ENCODE results near the gene GEN1. TPM values are rescaled to one million over a fixed set of nuclear protein-coding genes. Genes with fewer than 3 reads are reported as not detected.

Gene GEN1
- total and polyA plus RNA-seq, 9 donors = 0.77 to 4.7 (median 2.3) TPM

DNA sequence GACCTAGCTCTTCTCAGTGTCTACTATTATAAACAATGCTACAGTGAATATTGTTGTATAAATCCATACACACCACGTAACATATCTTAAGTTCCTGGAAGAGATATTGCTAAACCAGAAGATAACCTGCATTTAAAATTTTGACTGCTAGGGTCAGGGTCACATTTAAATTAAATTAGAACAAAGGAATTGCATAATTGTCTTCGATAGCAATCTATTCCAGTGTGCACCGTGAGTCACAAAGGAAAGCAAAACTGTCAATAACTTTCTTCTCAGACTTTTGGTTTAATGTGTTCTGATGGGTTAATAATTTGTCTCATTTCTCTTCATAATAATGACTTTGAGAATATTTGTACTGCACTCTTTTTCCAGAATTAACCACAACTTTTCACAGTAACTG, 4.2 kb downstream of the GEN1 start:
- H3K27me3 ChIP-seq = no peaks in the 10 kb centered on the region
- no peaks in the 10 kb centered on the region for H3K36me3 ChIP-seq
- peaks cover 4% of the 10 kb centered on the region for H3K4me1 ChIP-seq (ENCODE audit: insufficient read depth)
- no peak for TF ChIP-seq EP300 (IDR thresholded peaks at IDR 0.05)
- TF ChIP-seq, protein P1, sequence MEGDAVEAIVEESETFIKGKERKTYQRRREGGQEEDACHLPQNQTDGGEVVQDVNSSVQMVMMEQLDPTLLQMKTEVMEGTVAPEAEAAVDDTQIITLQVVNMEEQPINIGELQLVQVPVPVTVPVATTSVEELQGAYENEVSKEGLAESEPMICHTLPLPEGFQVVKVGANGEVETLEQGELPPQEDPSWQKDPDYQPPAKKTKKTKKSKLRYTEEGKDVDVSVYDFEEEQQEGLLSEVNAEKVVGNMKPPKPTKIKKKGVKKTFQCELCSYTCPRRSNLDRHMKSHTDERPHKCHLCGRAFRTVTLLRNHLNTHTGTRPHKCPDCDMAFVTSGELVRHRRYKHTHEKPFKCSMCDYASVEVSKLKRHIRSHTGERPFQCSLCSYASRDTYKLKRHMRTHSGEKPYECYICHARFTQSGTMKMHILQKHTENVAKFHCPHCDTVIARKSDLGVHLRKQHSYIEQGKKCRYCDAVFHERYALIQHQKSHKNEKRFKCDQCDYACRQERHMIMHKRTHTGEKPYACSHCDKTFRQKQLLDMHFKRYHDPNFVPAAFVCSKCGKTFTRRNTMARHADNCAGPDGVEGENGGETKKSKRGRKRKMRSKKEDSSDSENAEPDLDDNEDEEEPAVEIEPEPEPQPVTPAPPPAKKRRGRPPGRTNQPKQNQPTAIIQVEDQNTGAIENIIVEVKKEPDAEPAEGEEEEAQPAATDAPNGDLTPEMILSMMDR (IDR thresholded peaks at IDR 0.05) = no peak
- TF ChIP-seq POLR2A (IDR thresholded peaks at IDR 0.05) = no peak
- intact Hi-C loops (cut with DNase I) = no loop called here
- no peak for DNase-seq
- WGBS, 3 donors = 82 to 93% (median 92%) methylated on average over 3 of the region's 3 CpGs
- no peaks in the 10 kb centered on the region for H3K9me3 ChIP-seq
- H3K4me3 ChIP-seq = no peak overlapping the region
- H3K27ac ChIP-seq = no peak overlapping the region

DNA sequence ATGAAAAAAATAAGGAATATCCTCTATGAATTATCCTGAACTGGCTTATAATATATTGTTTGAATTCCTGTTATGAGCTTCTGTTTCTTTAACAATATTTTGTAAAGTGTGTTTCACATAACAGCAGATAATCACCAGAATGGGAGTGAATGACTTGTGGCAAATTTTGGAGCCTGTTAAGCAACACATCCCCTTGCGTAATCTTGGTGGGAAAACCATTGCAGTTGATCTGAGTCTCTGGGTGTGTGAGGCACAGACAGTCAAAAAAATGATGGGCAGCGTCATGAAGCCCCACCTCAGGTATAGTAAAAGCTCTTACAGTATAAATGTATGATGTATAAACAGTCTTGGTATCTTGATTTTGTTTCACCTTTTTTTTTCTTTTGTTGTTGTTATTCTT, 5.9 kb downstream of the GEN1 start:
- Histone ChIP-seq H3K36me3 (no peaks in the 10 kb centered on the region), H3K4me1 (ENCODE audit: insufficient read depth) (peaks cover under 1% of the 10 kb centered on the region), H3K27ac (no peak overlapping the region), H3K4me3 (no peak overlapping the region), H3K27me3 (no peaks in the 10 kb centered on the region), H3K9me3 (no peaks in the 10 kb centered on the region)
- DNase-seq = no peak
- 90 to 97% (median 93%) methylated on average over 2 of the region's 2 CpGs for WGBS, 3 donors
- intact Hi-C loops (cut with DNase I) = no loop called here
- TF ChIP-seq EP300 (IDR thresholded peaks at IDR 0.05) (no peak), POLR2A (IDR thresholded peaks at IDR 0.05) (no peak)
- TF ChIP-seq, protein P1 (IDR thresholded peaks at IDR 0.05) = no peak

- Histone ChIP-seq H3K36me3 (no peaks in the 10 kb centered on the region), H3K4me3 (no peak overlapping the region), H3K4me1 (ENCODE audit: insufficient read depth) (no peaks in the 10 kb centered on the region), H3K27me3 (no peaks in the 10 kb centered on the region), H3K27ac (no peak overlapping the region), H3K9me3 (no peaks in the 10 kb centered on the region)
- DNase-seq = no peak
- WGBS, 3 donors = 96 to 100% (median 100%) methylated on average over 1 of the region's 1 CpG
- TF ChIP-seq POLR2A (IDR thresholded peaks at IDR 0.05) = no peak
- no peak for TF ChIP-seq EP300 (IDR thresholded peaks at IDR 0.05)
- TF ChIP-seq, protein P1 (IDR thresholded peaks at IDR 0.05) = no peak
- intact Hi-C loops (cut with DNase I) = no loop called here
Observed at GRCh38 chr2:17762451-17762850, 8.5 kb downstream of the GEN1 start.

DNA sequence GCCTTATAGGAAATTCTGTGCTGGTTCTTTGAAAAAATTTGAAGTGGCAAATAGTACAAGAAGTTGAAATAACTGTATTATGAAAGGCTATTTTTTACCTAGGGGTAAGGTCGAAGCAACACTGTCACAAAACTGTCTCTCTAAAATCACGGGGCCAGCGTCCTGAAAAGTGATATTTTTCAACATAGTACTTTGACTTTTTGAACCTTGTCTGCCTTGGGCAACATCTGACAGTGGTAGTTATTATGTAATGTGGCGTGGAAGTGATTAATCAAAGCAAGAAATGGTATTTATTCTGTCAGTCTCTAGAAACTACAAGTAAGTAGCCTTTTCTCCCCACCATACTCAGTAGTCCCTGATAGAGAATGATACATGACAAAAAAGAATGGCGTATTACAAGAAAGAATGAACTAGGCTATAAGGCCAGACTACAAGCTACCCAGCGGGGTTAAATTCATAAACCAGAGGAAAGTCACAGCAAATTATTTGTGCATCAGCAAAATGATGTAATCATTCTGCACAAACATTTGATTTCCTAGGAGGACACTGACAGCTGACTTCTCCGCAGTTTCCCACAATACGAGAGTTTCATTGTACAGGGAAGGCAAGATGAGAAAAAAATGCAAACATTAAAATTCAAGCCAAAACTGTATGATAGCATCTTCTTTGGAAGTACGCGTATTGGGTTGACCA, 9.8 kb downstream of the GEN1 start:
- no peaks in the 10 kb centered on the region for H3K36me3 ChIP-seq
- H3K4me3 ChIP-seq = no peak overlapping the region
- no peaks in the 10 kb centered on the region for H3K9me3 ChIP-seq
- TF ChIP-seq POLR2A (IDR thresholded peaks at IDR 0.05) (no peak), EP300 (IDR thresholded peaks at IDR 0.05) (no peak)
- TF ChIP-seq, protein P1 (IDR thresholded peaks at IDR 0.05) = no peak
- 94 to 97% (median 96%) methylated on average over 10 of the region's 10 CpGs for WGBS, 3 donors
- DNase-seq = no peak
- intact Hi-C loops (cut with DNase I) = no loop called here
- no peaks in the 10 kb centered on the region for H3K4me1 ChIP-seq (ENCODE audit: insufficient read depth)
- H3K27me3 ChIP-seq = no peaks in the 10 kb centered on the region
- H3K27ac ChIP-seq = no peak overlapping the region

Measured in ovary (tissue), 9 donors.